HUES64 (cell line): ENCODE measurements around the gene ZNF600.
"Not testable (repeated sequence)": the region's sequence is repeated elsewhere in the genome, so short reads cannot be mapped to it uniquely, and the experiment has no call there.

Source experiments
- H3K27ac ChIP-seq: 2 replicates; pipeline ENCODE4 v1.7.0; 2013; ENCODE audit warnings: low read depth, low read length, inconsistent platforms
- H3K27me3 ChIP-seq: 2 replicates; pipeline ENCODE4 v1.6.1; 2013; ENCODE audit warnings: mild to moderate bottlenecking, low read length; ENCODE audit not compliant: insufficient read depth
- H3K36me3 ChIP-seq: 2 replicates; pipeline ENCODE4 v1.6.1; 2013; ENCODE audit warnings: mild to moderate bottlenecking, low read length; ENCODE audit not compliant: insufficient read depth
- H3K4me1 ChIP-seq: 2 replicates; pipeline ENCODE4 v1.6.1; 2013; ENCODE audit warnings: mild to moderate bottlenecking, low read length, moderate library complexity; ENCODE audit not compliant: insufficient read depth
- H3K4me3 ChIP-seq: 2 replicates; pipeline ENCODE4 v1.5.1; 2013; ENCODE audit warnings: mild to moderate bottlenecking, low read length, moderate library complexity
- H3K9ac ChIP-seq: 2 replicates; pipeline ENCODE4 v1.6.1; 2013; ENCODE audit warnings: mild to moderate bottlenecking, low read depth, low read length
- H3K9me3 ChIP-seq: 2 replicates; pipeline ENCODE4 v1.6.1; 2013; ENCODE audit warnings: low read depth, low read length; ENCODE audit not compliant: insufficient read depth
- WGBS: fragments of 150-250, 120-280 bp; methylation state at CpG from one replicate; pipeline ENCODE4 v1.1.7; 2013; ENCODE audit warnings: missing lambda C conversion rate; 5-methylcytosine and 5-hydroxymethylcytosine counted together

ZNF600 gene

DNA sequence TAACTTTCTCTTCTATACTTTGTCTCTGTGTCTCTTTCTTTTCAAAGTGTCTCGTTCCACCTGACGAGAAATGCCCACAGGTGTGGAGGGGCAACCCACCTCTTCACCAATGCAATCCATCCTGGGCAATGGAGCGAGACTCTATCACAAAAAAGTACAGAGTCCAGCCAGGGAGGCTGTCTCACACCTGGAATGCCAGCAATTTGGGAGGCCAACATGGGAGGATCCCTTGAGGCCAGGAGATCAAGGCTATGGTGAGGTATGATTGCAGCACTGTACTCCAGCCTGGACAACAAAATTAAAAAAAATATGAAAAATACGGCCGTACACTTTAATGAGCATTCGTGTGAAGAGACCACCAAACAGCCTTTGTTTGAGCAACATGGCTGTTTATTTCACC, 2.8 kb upstream of the ZNF600 start:
- Histone ChIP-seq H3K27ac (no peak overlapping the region), H3K4me3 (no peak overlapping the region), H3K27me3 (peaks cover 17% of the 10 kb centered on the region), H3K9me3 (no peaks in the 10 kb centered on the region), H3K9ac (no peak overlapping the region), H3K36me3 (no peaks in the 10 kb centered on the region), H3K4me1 (no peaks in the 10 kb centered on the region)
- 88% methylated on average over 6 of the region's 6 CpGs for WGBS

DNA sequence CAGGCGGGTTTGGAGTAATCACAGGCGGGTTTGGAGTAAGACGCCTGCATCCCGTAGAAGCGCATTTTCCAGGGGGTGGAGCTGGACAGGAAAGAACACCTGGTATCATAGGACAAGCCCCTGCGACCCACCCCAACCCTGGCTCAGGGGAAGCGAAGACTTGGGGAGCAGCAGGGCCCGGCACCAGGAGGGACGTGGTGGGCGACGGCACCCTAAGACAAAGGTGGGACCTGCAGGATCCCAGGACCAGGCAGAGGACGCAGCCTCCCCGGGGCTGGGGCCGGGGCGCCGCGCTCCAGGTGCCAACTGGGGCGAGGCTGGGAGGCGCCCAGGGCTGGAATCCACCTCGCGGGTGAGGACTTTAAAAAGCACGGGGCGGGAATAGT, 520 bp downstream of the ZNF600 start:
- Histone ChIP-seq H3K27me3 (peaks cover 17% of the 10 kb centered on the region), H3K9ac (peak overlapping the region; percentile 46), H3K27ac (no peak overlapping the region), H3K36me3 (no peaks in the 10 kb centered on the region), H3K4me3 (peak overlapping the region; percentile 61), H3K4me1 (no peaks in the 10 kb centered on the region), H3K9me3 (no peaks in the 10 kb centered on the region)
- WGBS, result 2% methylated on average over 23 of the region's 23 CpGs

DNA sequence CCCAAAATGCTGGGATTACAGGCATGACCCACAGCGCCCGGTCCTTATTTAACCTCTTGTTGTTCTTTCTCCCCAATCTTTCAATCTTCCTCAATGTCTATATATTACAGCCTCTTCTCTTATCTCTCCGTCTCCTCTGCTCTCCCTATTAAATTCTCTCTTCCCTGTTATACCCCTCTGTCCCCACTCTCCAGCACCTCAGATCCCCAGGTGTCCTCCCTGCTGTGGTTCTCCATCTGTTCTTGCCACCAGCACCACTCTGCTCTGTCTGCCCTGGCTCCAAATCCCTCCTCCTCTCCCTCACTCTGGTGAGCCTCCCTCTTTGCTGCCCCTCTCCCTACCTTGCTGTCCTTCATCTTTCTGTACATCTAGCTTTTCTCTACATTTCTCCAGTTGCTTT, 1.1 kb downstream of the ZNF600 start:
- H3K9ac ChIP-seq, result no peak overlapping the region
- no peaks in the 10 kb centered on the region for H3K4me1 ChIP-seq
- H3K27me3 ChIP-seq, result peaks cover 17% of the 10 kb centered on the region
- no peak overlapping the region for H3K27ac ChIP-seq
- no peaks in the 10 kb centered on the region for H3K9me3 ChIP-seq
- no peaks in the 10 kb centered on the region for H3K36me3 ChIP-seq
- peak overlapping the region; percentile 61 for H3K4me3 ChIP-seq
- 86% methylated on average over 3 of the region's 3 CpGs for WGBS

DNA sequence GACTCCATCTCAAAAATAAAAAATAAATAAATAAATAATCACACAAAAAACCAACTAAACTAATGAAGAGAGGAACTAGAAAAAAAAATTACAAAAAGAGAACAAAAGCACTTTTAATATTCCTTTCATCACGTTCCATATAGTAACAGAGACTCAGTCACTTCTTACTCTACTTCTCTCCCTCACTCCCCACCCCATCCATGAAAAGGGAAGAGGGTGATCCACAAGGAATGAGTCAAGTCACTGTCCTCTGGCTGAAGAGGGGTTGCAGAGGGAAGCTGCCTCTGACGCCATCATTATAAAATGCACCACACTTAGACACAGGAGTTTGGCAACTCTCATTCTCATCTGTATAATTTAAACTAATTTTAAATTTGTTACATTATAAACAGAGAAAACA, 3.7 kb downstream of the ZNF600 start:
- H3K4me1 ChIP-seq, H3K27ac ChIP-seq, H3K9me3 ChIP-seq, H3K4me3 ChIP-seq, H3K9ac ChIP-seq, H3K27me3 ChIP-seq, H3K36me3 ChIP-seq: not testable (repeated sequence)
- no CpG with 5 or more reads among the region's 2 CpGs for WGBS

DNA sequence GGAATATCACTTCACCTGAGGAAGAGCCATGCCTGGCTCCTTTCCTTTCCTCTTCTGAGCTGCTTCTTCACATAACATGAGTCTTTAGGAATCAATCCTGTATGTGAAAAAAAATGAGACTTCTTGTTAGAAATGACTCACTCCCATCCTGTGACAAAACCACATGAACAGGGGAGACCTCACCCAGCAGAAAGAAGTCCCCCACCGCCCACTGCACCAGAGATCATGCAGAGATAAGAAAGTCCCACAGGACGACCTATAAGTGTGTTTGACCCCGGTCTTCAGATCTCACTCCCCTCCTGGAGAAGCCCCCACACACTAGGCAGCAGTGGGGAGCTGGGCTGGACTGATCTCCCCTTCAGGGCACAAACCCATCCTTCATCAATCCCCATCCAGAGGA, 7.8 kb downstream of the ZNF600 start:
- H3K4me3 ChIP-seq, result no peak overlapping the region
- no peak overlapping the region for H3K27ac ChIP-seq
- no peaks in the 10 kb centered on the region for H3K27me3 ChIP-seq
- no peaks in the 10 kb centered on the region for H3K9me3 ChIP-seq
- H3K36me3 ChIP-seq, result peaks cover 5% of the 10 kb centered on the region; the same call in 1 of the 2 replicates
- WGBS, result 89% methylated on average over 3 of the region's 3 CpGs
- no peaks in the 10 kb centered on the region for H3K4me1 ChIP-seq
- H3K9ac ChIP-seq, result no peak overlapping the region

DNA sequence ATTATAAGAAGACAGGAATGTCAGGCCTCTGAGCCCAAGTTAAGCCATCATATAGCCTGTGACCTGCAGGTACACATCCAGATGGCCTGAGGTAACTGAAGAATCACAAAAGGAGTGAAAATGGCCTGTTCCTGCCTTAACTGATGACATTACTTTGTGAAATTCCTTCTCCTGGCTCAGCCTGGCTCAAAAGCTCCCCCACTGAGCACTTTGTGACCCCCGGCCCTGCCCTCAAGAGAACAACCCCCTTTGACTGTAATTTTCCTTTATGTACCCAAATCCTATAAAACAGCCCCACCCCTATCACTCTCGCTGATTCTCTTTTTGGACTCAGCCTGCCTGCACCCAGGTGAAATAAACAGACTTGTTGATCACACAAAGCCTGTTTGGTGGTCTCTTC, 30.1 kb downstream of the ZNF600 start:
- not testable (repeated sequence) for H3K27ac ChIP-seq, H3K27me3 ChIP-seq, H3K9me3 ChIP-seq, H3K4me3 ChIP-seq, H3K9ac ChIP-seq, H3K36me3 ChIP-seq
- 47% methylated on average over 2 of the region's 2 CpGs for WGBS
- peaks cover 12% of the 10 kb centered on the region for H3K4me1 ChIP-seq

DNA sequence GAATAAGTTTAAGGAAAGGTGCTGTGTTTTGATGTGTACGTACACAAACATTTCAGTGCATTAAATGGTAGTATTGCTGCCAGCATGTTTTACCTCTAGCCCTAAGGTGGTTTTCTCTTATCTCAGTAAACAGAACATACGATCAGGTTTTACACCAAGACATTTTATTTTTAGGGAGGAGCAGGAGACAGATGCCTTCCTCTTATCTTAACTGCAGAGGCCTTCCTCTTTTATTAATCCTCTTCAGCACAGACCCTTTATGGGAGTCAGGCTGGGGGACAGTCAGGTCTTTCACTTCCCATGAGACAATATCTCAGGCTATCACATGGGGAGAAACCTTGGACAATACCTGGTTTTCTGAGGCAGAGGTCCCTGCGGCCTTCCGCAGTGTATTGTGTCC, 36.8 kb downstream of the ZNF600 start:
- H3K27me3 ChIP-seq, result no peaks in the 10 kb centered on the region
- 75% methylated on average over 2 of the region's 4 CpGs for WGBS
- H3K9ac ChIP-seq, result no peak overlapping the region
- H3K9me3 ChIP-seq, result no peaks in the 10 kb centered on the region
- no peak overlapping the region for H3K4me3 ChIP-seq
- H3K36me3 ChIP-seq, result no peaks in the 10 kb centered on the region
- no peak overlapping the region for H3K27ac ChIP-seq
- H3K4me1 ChIP-seq, result peaks cover 4% of the 10 kb centered on the region; the same call in 1 of the 2 replicates

DNA sequence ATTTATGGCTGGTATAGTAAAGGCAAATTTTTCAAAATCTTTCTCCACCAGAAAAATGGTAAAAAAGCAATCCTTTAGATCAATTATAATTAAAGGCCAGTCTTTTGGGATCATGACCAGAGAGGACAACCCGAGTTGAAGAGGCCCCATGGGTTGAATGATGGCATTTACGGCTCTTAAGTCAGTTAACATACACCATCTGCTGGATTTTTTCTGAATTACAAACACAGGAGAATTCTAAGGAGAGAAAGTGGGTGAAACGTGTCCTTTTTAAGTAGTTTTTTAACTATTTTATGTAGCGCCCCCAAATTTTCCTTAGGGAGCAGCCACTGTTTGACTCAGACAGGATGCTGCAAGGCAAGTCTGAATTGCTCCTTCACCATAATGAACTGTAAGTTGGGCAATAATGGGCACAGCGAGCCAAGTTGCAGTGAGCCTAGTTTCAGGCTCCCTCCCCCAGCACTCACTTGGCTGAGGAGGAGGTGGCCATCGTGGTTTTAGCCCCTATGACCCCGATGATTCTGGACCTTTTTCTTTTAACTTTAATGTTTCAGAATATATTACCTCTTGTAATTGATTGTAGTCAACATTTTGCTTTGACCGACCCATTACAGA, 38.1 kb downstream of the ZNF600 start:
- H3K4me3 ChIP-seq, result peak overlapping the region; percentile 62
- no peak overlapping the region for H3K27ac ChIP-seq
- no peaks in the 10 kb centered on the region for H3K9me3 ChIP-seq
- WGBS, result 32% methylated on average over 7 of the region's 8 CpGs
- peak overlapping the region; percentile 43; the same call in 1 of the 2 replicates for H3K9ac ChIP-seq
- H3K4me1 ChIP-seq, result peaks cover 4% of the 10 kb centered on the region
- H3K27me3 ChIP-seq, result no peaks in the 10 kb centered on the region
- H3K36me3 ChIP-seq, result no peaks in the 10 kb centered on the region

DNA sequence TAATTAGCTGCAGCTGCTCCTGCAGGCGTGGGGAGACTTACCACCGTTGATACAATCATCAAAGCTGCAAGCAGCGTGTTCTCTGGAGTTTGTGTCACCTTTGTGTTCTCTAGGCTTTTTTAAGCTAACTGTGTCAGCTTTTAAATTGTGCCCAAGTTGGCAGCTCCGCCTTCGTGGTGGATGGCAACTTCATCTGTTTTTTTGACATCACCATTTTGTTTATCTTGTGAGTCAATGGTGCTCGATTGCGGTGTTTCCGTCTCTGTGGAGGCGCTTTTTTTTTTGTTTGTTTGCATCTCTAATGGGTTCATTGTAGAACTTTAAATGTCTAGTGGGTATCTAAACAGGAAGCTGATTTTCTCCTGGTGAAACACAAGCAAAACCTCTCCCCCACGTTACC, 40.7 kb downstream of the ZNF600 start:
- not testable (repeated sequence) for H3K4me3 ChIP-seq, H3K9me3 ChIP-seq, H3K27ac ChIP-seq, H3K27me3 ChIP-seq, H3K9ac ChIP-seq, H3K36me3 ChIP-seq
- peaks cover 20% of the 10 kb centered on the region for H3K4me1 ChIP-seq
- 74% methylated on average over 9 of the region's 10 CpGs for WGBS

DNA sequence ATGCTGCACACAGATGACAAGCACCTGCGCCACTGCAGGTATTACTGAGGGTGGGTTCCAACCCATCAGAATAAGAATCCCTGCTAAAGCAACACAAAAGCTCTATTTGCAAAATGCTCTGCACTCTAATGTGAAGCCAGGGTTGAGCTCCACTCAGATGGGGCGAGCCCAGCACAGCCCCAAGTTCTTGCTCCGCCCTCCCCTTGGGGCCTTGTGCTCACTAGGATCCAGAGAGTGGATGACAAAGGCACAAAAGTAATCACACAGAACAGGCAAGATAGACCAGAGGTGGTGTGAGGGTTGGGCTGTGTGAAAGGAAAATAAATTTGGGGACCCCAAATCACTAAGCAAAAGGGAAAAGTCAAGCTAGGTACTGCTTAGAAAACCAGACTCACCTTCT, 43.5 kb downstream of the ZNF600 start:
- Histone ChIP-seq H3K27ac (peak overlapping the region; percentile 30; the same call in 1 of the 2 replicates), H3K4me1 (peaks cover 19% of the 10 kb centered on the region), H3K4me3 (no peak overlapping the region), H3K27me3 (no peaks in the 10 kb centered on the region), H3K9ac (no peak overlapping the region), H3K36me3 (no peaks in the 10 kb centered on the region), H3K9me3 (no peaks in the 10 kb centered on the region)
- WGBS, result 84% methylated on average over 3 of the region's 3 CpGs

DNA sequence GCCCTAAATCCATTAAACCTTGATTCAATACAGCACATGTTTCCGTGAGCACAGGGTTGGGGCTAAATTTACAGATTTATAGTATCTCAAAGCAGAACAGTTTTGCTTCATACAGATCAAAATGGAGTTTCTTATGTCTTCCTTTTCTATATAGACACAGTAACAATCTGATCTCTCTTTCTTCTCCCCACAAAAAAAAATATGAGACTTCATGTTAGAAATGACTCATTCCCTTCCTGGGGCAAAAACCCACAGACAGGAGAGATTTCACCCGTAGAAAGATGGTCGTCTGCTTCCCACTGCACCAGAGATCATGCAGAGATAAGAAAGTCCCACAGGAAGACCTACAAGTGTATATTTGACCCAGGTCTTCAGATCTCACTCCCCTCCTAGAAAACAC, 44.1 kb downstream of the ZNF600 start:
- Histone ChIP-seq H3K27ac (peak overlapping the region; percentile 53; the same call in 1 of the 2 replicates), H3K27me3 (no peaks in the 10 kb centered on the region)
- WGBS, result 76% methylated on average over 3 of the region's 3 CpGs

DNA sequence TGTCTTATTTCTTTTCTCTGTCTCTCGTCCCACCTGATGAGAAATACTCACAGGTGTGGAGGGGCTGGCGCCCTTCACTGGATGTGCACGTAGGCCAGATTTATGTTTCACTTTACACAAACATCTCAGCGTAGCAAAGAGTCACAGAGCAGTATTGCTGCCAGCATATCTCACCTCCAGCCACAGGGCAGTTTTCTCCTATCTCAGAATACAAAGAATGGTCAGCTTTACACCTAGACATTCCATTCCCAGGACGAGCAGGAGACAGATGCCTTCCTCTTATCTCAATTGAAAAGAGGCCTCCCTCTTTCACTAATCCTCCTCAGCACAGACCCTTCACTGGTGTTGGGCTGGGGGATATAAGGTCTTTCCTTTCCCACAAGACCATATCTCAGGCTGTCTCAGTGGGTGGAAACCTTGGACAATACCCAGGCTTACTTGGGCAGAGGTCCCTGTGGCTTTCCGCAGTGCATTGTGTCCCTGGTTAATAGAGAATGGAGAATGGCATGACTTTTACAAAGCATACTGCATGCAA, 44.6 kb downstream of the ZNF600 start:
- 72% methylated on average over 6 of the region's 6 CpGs for WGBS
- no peaks in the 10 kb centered on the region for H3K27me3 ChIP-seq

More for the DNA sequence above, 44.1 kb downstream of the ZNF600 start:
- no peaks in the 10 kb centered on the region for H3K9me3 ChIP-seq
- H3K9ac ChIP-seq, result no peak overlapping the region
- H3K4me3 ChIP-seq, result no peak overlapping the region
- peaks cover 20% of the 10 kb centered on the region for H3K4me1 ChIP-seq
- H3K36me3 ChIP-seq, result no peaks in the 10 kb centered on the region

More for the DNA sequence above, 44.6 kb downstream of the ZNF600 start:
- H3K9me3 ChIP-seq, result no peaks in the 10 kb centered on the region
- H3K4me3 ChIP-seq, result no peak overlapping the region
- no peaks in the 10 kb centered on the region for H3K36me3 ChIP-seq
- no peak overlapping the region for H3K9ac ChIP-seq
- H3K27ac ChIP-seq, result peak overlapping the region; percentile 78; the same call in 1 of the 2 replicates
- H3K4me1 ChIP-seq, result peaks cover 20% of the 10 kb centered on the region
